Activated CD8-positive, alpha-beta memory T cell treated with anti-CD3 and anti-CD28 coated beads for 48 hours (primary cell): ENCODE results near the gene NDUFAB1.
"Not testable (repeated sequence)": the region's sequence is repeated elsewhere in the genome, so short reads cannot be mapped to it uniquely, and the experiment has no call there.

Experiments used
- DNase-seq, 3 experiments: peaks; one replicate each; pipeline ENCODE4 v3.0.0-alpha.2; 2020; ENCODE audit warnings: low read depth in 2 of 3, low spot score in 2 of 3

The NDUFAB1 gene

GRCh38 chr16:23556881-23557778 is 39.0 kb downstream of the NDUFAB1 start, which contains the start of the genes EARS2 and UBFD1:
EARS2 (minus strand) TSS chr16:23557350; CDS start chr16:23557343, 7 bp downstream.
UBFD1 (plus strand) TSS chr16:23557727; CDS start chr16:23557743, 16 bp downstream.
- peak; percentile 95 to 99 (median 97) for DNase-seq

- no peak for DNase-seq
Observed at GRCh38 chr16:23554536-23554935, 41.6 kb downstream of the NDUFAB1 start.

- no peak for DNase-seq
Observed at GRCh38 chr16:23552161-23552560, 44.0 kb downstream of the NDUFAB1 start.

- no peak for DNase-seq
Observed at GRCh38 chr16:23549938-23550337, 46.2 kb downstream of the NDUFAB1 start.

GRCh38 chr16:23544436-23544835 is 51.7 kb downstream of the NDUFAB1 start:
- no peak for DNase-seq

- not testable (repeated sequence) for DNase-seq
Observed at GRCh38 chr16:23540817-23541178, 55.3 kb downstream of the NDUFAB1 start.

GRCh38 chr16:23539984-23540816 is 55.9 kb downstream of the NDUFAB1 start:
- DNase-seq: no peak

GRCh38 chr16:23538919-23539278 is 57.2 kb downstream of the NDUFAB1 start:
- no peak for DNase-seq

- DNase-seq: no peak
Observed at GRCh38 chr16:23537390-23537789, 58.7 kb downstream of the NDUFAB1 start.

GRCh38 chr16:23535901-23536300 is 60.2 kb downstream of the NDUFAB1 start:
- no peak for DNase-seq

- no peak for DNase-seq
Observed at GRCh38 chr16:23534868-23535860, 61.0 kb downstream of the NDUFAB1 start.

- no peak for DNase-seq
Observed at GRCh38 chr16:23532448-23532847, 63.7 kb downstream of the NDUFAB1 start.
